AG10803 (cell line): ENCODE results near the gene PACRG.

ENCODE experiments used
- DNase-seq: peaks from one replicate; pipeline ENCODE4 v3.0.0; 2010; ENCODE audit warnings: low read depth
- H3K4me3 ChIP-seq: 2 replicates; pipeline ENCODE4 v1.5.1; 2011; ENCODE audit warnings: mild to moderate bottlenecking, low read length, control low read depth
- CTCF ChIP-seq: conservative IDR thresholded peaks from 2 replicates; pipeline ENCODE4 v1.5.1; 2011; ENCODE audit warnings: mild to moderate bottlenecking, low read length, control low read depth, inconsistent platforms

The PACRG gene

DNA sequence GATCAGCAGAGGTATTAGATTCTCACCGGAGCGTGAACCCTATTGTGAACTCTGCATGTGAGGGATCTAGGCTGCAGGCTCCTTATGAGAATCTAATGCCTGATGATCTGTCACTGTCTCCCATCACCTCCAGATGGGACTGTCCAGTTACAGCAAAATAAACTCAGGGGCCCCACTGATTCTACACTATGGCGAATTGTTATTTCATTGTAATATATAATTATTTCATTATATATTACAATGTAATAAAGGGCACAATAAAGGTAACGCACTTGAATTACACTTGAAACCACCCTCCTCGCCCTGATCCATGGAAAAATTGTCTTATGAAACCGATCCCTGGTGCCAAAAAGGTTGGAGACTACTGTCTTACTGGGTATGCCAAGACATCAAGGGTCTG lies 18.8 kb upstream of the PACRG start:
- no peak for TF ChIP-seq CTCF
- DNase-seq, result no peak
- no peak overlapping the region for H3K4me3 ChIP-seq

DNA sequence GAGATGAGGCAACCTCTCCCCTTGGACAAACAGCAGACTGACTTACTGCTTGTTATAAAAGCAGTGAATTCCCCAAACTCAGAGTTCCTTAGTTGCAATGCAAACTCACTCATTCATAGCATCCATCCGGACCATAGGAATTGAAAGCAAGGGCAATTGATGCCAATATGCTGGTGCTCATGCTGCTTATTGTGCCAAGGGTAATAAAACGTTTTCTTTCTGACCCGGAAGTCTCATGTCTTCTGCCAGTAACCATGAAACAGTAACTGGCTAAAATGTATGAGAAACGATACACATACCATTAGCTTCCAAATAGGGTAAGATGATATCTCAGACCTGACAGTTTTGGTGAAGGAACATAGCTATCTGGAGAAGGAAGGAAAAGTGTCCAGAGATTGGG lies 18.3 kb upstream of the PACRG start:
- H3K4me3 ChIP-seq, result no peak overlapping the region
- no peak for TF ChIP-seq CTCF
- no peak for DNase-seq

DNA sequence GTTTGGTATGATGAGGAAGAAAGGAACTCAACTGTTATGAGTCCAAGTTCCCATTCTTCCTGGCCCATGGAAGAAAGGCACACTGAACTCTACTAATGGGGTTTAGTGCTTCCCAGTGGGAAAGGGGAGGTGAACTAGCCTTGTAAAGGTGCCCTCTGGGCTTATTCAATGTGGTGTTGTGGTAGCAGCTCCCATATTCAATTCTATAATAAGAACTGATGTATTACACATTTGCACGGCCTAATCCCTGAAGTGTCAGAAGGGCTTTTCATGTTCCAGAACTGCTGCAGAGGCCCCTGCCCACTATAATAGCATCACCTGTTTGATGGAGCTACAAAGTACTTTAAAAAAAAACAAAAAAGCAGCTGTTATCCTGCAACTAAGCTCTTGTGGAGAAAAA lies 17.4 kb upstream of the PACRG start:
- TF ChIP-seq CTCF, result no peak
- DNase-seq, result no peak

GRCh38 chr6:162710936-162711335 lies 16.8 kb upstream of the PACRG start:
- no peak for DNase-seq
- TF ChIP-seq CTCF, result no peak
- no peak overlapping the region for H3K4me3 ChIP-seq

More for the DNA sequence above, 17.4 kb upstream of the PACRG start:
- no peak overlapping the region for H3K4me3 ChIP-seq

DNA sequence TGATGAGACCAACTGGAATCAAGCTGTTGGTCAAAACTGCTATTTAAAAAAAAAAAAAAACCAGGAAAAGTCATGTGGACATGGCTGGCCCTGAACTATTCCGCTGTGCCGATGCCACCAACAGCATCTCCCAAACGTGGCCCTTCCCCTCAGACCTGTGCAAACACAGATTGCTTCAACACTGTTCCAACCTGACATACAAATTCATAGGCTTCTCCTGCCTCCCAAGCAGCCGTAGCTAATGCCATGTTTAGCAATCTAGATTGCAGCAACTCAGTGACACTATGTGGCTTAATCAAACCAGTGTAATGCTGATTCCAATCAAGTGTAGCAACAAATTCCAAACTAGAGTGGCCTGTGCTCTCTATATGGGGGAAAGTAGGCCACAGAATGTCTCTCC lies 16.4 kb upstream of the PACRG start:
- TF ChIP-seq CTCF, result no peak
- no peak overlapping the region for H3K4me3 ChIP-seq
- DNase-seq, result no peak

DNA sequence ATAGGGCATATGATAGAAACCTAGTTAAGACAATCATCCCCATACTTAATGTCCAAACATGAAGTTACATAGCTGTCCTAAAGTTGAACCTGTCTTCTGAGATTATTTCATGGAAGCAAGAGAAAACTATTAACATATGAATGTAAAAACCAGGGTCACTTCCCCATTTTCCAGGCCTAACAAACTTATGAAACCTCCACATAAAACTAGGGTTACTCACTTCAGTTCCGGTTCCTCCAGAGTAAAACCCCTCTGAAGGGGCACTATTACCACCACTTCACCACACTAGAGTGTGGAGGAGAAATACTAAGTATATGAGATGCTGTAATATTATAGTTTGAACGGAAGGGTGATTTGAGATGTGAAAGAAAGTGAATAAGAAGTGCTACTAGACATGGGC lies 15.1 kb upstream of the PACRG start:
- DNase-seq, result no peak
- TF ChIP-seq CTCF, result no peak

GRCh38 chr6:162713974-162714780 lies 13.6 kb upstream of the PACRG start:
- TF ChIP-seq CTCF, result no peak
- no peak for DNase-seq
- H3K4me3 ChIP-seq, result no peak overlapping the region

More for the DNA sequence above, 15.1 kb upstream of the PACRG start:
- no peak overlapping the region for H3K4me3 ChIP-seq
